Measurements from ENCODE around the gene OSMR. TPM values are rescaled to one million over a fixed set of nuclear protein-coding genes. Genes with fewer than 3 reads are reported as not detected.

OSMR gene
- total RNA-seq, 2 experiments from 2014 or later = not detected

GRCh38 chr5:38824821-38825220 is 21.0 kb upstream of the OSMR start:
- Histone ChIP-seq H3K9me3 (ENCODE audit: low read length) (peaks cover 7% of the 10 kb centered on the region; the same call in 1 of the 2 replicates), H4K20me1 (ENCODE audit: insufficient read depth, low read length) (no peaks in the 10 kb centered on the region), H3K27ac (ENCODE audit: low read depth, low read length, poor library complexity, severe bottlenecking) (no peak overlapping the region), H2AFZ (ENCODE audit: low read length) (no peak overlapping the region), H3K9me2 (ENCODE audit: insufficient read depth, low read length) (no peaks in the 10 kb centered on the region), H3K4me2 (ENCODE audit: low read length) (no peak overlapping the region), H3K4me3 (ENCODE audit: low read depth, low read length, poor library complexity, severe bottlenecking) (no peak overlapping the region), H3K36me3 (ENCODE audit: insufficient read depth, low read length) (no peaks in the 10 kb centered on the region), H3K4me1 (ENCODE audit: insufficient read depth, low read length, poor library complexity, severe bottlenecking) (no peaks in the 10 kb centered on the region), H3K79me2 (ENCODE audit: insufficient read depth, low read depth, low read length) (no peaks in the 10 kb centered on the region)
- intact Hi-C loops (cut with micrococcal nuclease; ENCODE audit: unreplicated experiment) = no loop called here
- POLR2A ChIA-PET = no interaction called here
- TF ChIP-seq CTCF (conservative IDR thresholded peaks at IDR 0.05; ENCODE audit: low read length) (no peak), EZH2phosphoT487 (IDR thresholded peaks at IDR 0.05; ENCODE audit: borderline replicate concordance, low read depth, low read length) (no peak)
- DNase-seq (ENCODE audit: low spot score) = no peak
- no TSS peak for BruUV-seq (replicated peaks)
- CTCF ChIA-PET (ENCODE audit: unreplicated experiment) = no interaction called here

DNA sequence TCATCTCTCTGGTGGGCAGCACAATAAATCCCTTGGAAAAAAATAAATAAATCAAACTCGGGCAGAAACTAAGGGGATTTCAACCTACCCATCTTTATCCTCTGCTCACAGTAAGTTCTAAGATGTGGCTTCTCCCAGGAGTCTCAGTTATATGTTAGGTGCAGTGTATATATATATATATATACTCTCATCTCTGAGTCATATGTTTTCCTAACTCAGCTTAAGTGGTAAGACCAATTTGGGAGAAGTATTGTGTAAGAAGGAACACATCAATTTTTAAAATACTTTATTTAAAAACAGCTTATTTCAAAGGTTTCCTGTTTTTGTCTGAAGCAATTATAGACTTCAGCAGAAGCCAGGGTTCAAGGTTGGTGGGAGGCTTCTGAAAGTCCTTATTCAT is 20.3 kb upstream of the OSMR start:
- no peaks in the 10 kb centered on the region for H4K20me1 ChIP-seq (ENCODE audit: insufficient read depth, low read length)
- H2AFZ ChIP-seq (ENCODE audit: low read length) = no peak overlapping the region
- DNase-seq (ENCODE audit: low spot score) = no peak
- H3K79me2 ChIP-seq (ENCODE audit: insufficient read depth, low read depth, low read length) = no peaks in the 10 kb centered on the region
- no peak overlapping the region for H3K27ac ChIP-seq (ENCODE audit: low read depth, low read length, poor library complexity, severe bottlenecking)
- intact Hi-C loops (cut with micrococcal nuclease; ENCODE audit: unreplicated experiment) = no loop called here
- H3K9me2 ChIP-seq (ENCODE audit: insufficient read depth, low read length) = no peaks in the 10 kb centered on the region
- no peaks in the 10 kb centered on the region for H3K4me1 ChIP-seq (ENCODE audit: insufficient read depth, low read length, poor library complexity, severe bottlenecking)
- TF ChIP-seq CTCF (conservative IDR thresholded peaks at IDR 0.05; ENCODE audit: low read length) = no peak
- no peak for TF ChIP-seq EZH2phosphoT487 (IDR thresholded peaks at IDR 0.05; ENCODE audit: borderline replicate concordance, low read depth, low read length)
- BruUV-seq (replicated peaks) = no TSS peak
- peaks cover 7% of the 10 kb centered on the region; the same call in 1 of the 2 replicates for H3K9me3 ChIP-seq (ENCODE audit: low read length)
- CTCF ChIA-PET (ENCODE audit: unreplicated experiment) = no interaction called here
- H3K4me2 ChIP-seq (ENCODE audit: low read length) = no peak overlapping the region
- no peaks in the 10 kb centered on the region for H3K36me3 ChIP-seq (ENCODE audit: insufficient read depth, low read length)
- H3K4me3 ChIP-seq (ENCODE audit: low read depth, low read length, poor library complexity, severe bottlenecking) = no peak overlapping the region
- POLR2A ChIA-PET = no interaction called here

DNA sequence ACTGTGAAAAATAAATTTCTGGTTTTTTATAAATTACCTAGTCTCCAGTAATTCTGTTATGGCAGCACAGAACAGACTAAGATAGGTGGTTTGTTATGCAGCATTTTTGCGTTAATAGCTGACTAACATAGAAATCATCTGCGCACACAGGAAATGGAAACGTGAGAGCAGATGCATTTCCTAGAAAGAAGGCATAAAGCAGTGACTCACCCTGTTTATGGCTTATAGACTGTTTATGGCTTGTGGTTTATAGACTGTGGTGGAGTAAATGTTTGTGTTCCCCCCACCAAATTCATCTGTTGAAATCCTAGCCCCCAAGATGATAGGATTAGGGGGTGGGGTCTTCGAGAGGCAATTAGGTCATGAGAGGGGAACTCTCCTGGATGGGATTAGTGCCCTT is 18.3 kb upstream of the OSMR start:
- BruUV-seq (replicated peaks) = no TSS peak
- no peak overlapping the region for H3K4me2 ChIP-seq (ENCODE audit: low read length)
- TF ChIP-seq EZH2phosphoT487 (IDR thresholded peaks at IDR 0.05; ENCODE audit: borderline replicate concordance, low read depth, low read length) (no peak), CTCF (conservative IDR thresholded peaks at IDR 0.05; ENCODE audit: low read length) (no peak)
- no peak overlapping the region for H3K4me3 ChIP-seq (ENCODE audit: low read depth, low read length, poor library complexity, severe bottlenecking)
- H3K27ac ChIP-seq (ENCODE audit: low read depth, low read length, poor library complexity, severe bottlenecking) = no peak overlapping the region
- no peak for DNase-seq (ENCODE audit: low spot score)
- ChIA-PET CTCF (ENCODE audit: unreplicated experiment) (no interaction called here), POLR2A (interaction anchor here (0.6 kb wide), 2 partner anchors 54 to 311 kb away, joined by 3 read pairs; no protein-coding TSS in a partner anchor)
- no peaks in the 10 kb centered on the region for H3K9me2 ChIP-seq (ENCODE audit: insufficient read depth, low read length)
- H3K9me3 ChIP-seq (ENCODE audit: low read length) = peaks cover 7% of the 10 kb centered on the region; the same call in 1 of the 2 replicates
- no peaks in the 10 kb centered on the region for H3K36me3 ChIP-seq (ENCODE audit: insufficient read depth, low read length)
- H2AFZ ChIP-seq (ENCODE audit: low read length) = no peak overlapping the region
- H3K79me2 ChIP-seq (ENCODE audit: insufficient read depth, low read depth, low read length) = no peaks in the 10 kb centered on the region
- no peaks in the 10 kb centered on the region for H4K20me1 ChIP-seq (ENCODE audit: insufficient read depth, low read length)
- H3K4me1 ChIP-seq (ENCODE audit: insufficient read depth, low read length, poor library complexity, severe bottlenecking) = no peaks in the 10 kb centered on the region
- intact Hi-C loops (cut with micrococcal nuclease; ENCODE audit: unreplicated experiment) = no loop called here

All from OCI-LY7 (cell line).